ENCODE results near the gene OR10K2. TPM values are rescaled to one million over a fixed set of nuclear protein-coding genes. Genes with fewer than 3 reads are reported as not detected.

The OR10K2 gene
- total and polyA plus RNA-seq, 2 donors (not counting 3 experiments of a cell fraction or from before 2014, with no cell fraction given), result not detected

DNA sequence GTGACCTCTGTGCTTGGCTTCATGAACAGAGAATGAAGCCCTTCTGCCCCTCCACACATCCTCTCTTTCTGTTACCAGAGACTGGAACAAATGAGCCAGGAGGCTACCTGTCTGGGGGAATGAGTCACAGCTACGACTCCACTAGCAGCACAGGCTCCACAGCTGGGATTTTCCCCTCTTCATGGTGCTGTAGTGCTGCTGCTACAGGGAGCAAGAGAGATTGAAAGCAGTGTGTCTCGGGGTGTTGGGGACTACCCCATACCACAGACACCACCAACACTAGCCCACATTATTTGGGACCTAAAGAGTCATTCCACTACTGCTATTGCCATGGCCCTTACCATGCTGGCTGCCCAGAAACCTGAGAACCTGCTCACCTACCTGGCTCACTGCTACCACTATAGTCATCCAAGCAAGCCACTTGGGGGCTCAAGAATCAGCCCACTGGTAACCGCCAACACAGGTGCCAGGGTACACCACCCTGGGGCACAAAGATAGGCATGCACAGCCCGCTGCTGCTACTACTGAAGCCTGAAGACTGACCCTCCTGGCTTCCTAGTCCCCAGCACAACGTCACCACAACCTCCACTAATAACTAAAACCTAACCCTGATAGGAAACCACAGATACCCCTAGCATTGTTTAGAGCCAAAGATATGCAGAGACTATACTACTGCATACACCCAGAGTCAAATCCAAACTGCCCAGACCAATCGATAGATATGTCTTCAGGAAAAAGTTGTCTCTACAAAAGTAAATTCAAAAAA is 54.7 kb downstream of the OR10K2 start:
- Histone ChIP-seq H3K9ac (replicated peaks; ENCODE audit: extremely low read depth, insufficient read depth, low read length) (no peak overlapping the region), H3K36me3 (ENCODE audit: control insufficient read depth in 2 of 2, extremely low read depth in 1 of 2, insufficient read depth in 2 of 2, low read length in 2 of 2) (no peaks in the 10 kb centered on the region), H3K9me1 (replicated peaks; ENCODE audit: control insufficient read depth, extremely low read depth, insufficient read depth, low read length) (no peaks in the 10 kb centered on the region), H3K79me2 (ENCODE audit: control insufficient read depth, insufficient read depth, low read length) (no peaks in the 10 kb centered on the region), H3K27me3 (ENCODE audit: control insufficient read depth in 2 of 2, insufficient read depth in 2 of 2, low read length in 2 of 2) (no peaks in the 10 kb centered on the region), H2AFZ (ENCODE audit: low read depth, low read length) (no peak overlapping the region), H3K4me3 (replicated peaks in 1 of 3; ENCODE audit: insufficient read depth in 1 of 3, low read depth in 1 of 3, low read length in 3 of 3) (no peak overlapping the region), H3K4me1 (ENCODE audit: control insufficient read depth, extremely low read depth, insufficient read depth, low read length) (no peaks in the 10 kb centered on the region), H3K4me2 (ENCODE audit: insufficient read depth, low read length) (no peak overlapping the region), H3K27ac (ENCODE audit: insufficient read depth, low read depth, low read length) (no peak overlapping the region), H4K20me1 (replicated peaks; ENCODE audit: control insufficient read depth, extremely low read depth, insufficient read depth, low read length) (no peaks in the 10 kb centered on the region), H3K9me3 (replicated peaks; ENCODE audit: control insufficient read depth, insufficient read depth, low read length) (no peaks in the 10 kb centered on the region)
- ChIA-PET POLR2A (no interaction called here), CTCF (no interaction called here)
- FAIRE-seq (no peak), DNase-seq (ENCODE audit: low read depth, low spot score) (no peak)
- dilution Hi-C loops (cut with MboI; ENCODE audit: extremely low pct_ligation_motif_present, low sequenced_read_pairs), result no loop called here
- no TSS peak for BruUV-seq (replicated peaks)
- TF ChIP-seq MYC (IDR thresholded peaks at IDR 0.05; ENCODE audit: low read depth, low read length), result no peak
- no peak for TF ChIP-seq POLR2A (IDR thresholded peaks at IDR 0.05; ENCODE audit: low read depth, low read length)
- no peak for TF ChIP-seq EZH2 (IDR thresholded peaks at IDR 0.05; ENCODE audit: borderline replicate concordance, low read depth, low read length, severe bottlenecking)
- no peak for TF ChIP-seq POLR2AphosphoS5 (IDR thresholded peaks at IDR 0.05; ENCODE audit: insufficient read depth, low read depth, low read length)
- TF ChIP-seq, protein P1, sequence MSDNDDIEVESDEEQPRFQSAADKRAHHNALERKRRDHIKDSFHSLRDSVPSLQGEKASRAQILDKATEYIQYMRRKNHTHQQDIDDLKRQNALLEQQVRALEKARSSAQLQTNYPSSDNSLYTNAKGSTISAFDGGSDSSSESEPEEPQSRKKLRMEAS (IDR thresholded peaks at IDR 0.05; ENCODE audit: insufficient read depth, insufficient read length), result no peak
- TF ChIP-seq GATA2 (IDR thresholded peaks at IDR 0.05; ENCODE audit: insufficient read depth, insufficient read length, low read depth, low read length), result no peak
- TF ChIP-seq, protein P2, sequence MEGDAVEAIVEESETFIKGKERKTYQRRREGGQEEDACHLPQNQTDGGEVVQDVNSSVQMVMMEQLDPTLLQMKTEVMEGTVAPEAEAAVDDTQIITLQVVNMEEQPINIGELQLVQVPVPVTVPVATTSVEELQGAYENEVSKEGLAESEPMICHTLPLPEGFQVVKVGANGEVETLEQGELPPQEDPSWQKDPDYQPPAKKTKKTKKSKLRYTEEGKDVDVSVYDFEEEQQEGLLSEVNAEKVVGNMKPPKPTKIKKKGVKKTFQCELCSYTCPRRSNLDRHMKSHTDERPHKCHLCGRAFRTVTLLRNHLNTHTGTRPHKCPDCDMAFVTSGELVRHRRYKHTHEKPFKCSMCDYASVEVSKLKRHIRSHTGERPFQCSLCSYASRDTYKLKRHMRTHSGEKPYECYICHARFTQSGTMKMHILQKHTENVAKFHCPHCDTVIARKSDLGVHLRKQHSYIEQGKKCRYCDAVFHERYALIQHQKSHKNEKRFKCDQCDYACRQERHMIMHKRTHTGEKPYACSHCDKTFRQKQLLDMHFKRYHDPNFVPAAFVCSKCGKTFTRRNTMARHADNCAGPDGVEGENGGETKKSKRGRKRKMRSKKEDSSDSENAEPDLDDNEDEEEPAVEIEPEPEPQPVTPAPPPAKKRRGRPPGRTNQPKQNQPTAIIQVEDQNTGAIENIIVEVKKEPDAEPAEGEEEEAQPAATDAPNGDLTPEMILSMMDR (IDR thresholded peaks at IDR 0.05; ENCODE audit: extremely low read depth in 1 of 2, insufficient read depth in 1 of 2, low read depth in 1 of 2, low read length in 2 of 2), result no peak
- TF ChIP-seq FOS (IDR thresholded peaks at IDR 0.05; ENCODE audit: borderline replicate concordance, insufficient read depth, low read length), result no peak
- intact Hi-C loops (cut with micrococcal nuclease), result no loop called here

Other genes starting within 250 kb of the OR10K2 start
- gene CD1D, start 245.3 kb downstream of the OR10K2 start, total RNA-seq, result not detected in 2 replicates
- gene CD1D, start 245.3 kb downstream of the OR10K2 start, polyA plus RNA-seq, result not detected in 2 replicates
- gene CD1A, start 171.8 kb downstream of the OR10K2 start, total RNA-seq, result not detected in 2 replicates
- not detected in 2 replicates for gene CD1A, start 171.8 kb downstream of the OR10K2 start, polyA plus RNA-seq
- not detected in 2 replicates for gene CD1C, start 136.3 kb downstream of the OR10K2 start, total RNA-seq
- not detected in 2 replicates for gene CD1C, start 136.3 kb downstream of the OR10K2 start, polyA plus RNA-seq
- gene CD1B, start 94.7 kb downstream of the OR10K2 start, total RNA-seq, result not detected in 2 replicates
- not detected in 2 replicates for gene CD1B, start 94.7 kb downstream of the OR10K2 start, polyA plus RNA-seq
- gene CD1E, start 72.3 kb downstream of the OR10K2 start, total RNA-seq, result not detected in 2 replicates
- not detected in 2 replicates for gene CD1E, start 72.3 kb downstream of the OR10K2 start, polyA plus RNA-seq
- not detected in 2 replicates for gene OR10T2, start 26.8 kb downstream of the OR10K2 start, total RNA-seq
- not detected in 2 replicates for gene OR10T2, start 26.8 kb downstream of the OR10K2 start, polyA plus RNA-seq
- gene OR10K1, start 35.6 kb upstream of the OR10K2 start, total RNA-seq, result not detected in 2 replicates
- gene OR10K1, start 35.6 kb upstream of the OR10K2 start, polyA plus RNA-seq, result not detected in 2 replicates
- not detected in 2 replicates for gene OR10R2, start 46.0 kb upstream of the OR10K2 start, total RNA-seq
- gene OR10R2, start 46.0 kb upstream of the OR10K2 start, polyA plus RNA-seq, result not detected in 2 replicates
- gene OR6Y1, start 128.2 kb upstream of the OR10K2 start, total RNA-seq, result not detected in 2 replicates
- not detected in 2 replicates for gene OR6Y1, start 128.2 kb upstream of the OR10K2 start, polyA plus RNA-seq
- not detected in 2 replicates for gene OR6P1, start 144.3 kb upstream of the OR10K2 start, total RNA-seq
- gene OR6P1, start 144.3 kb upstream of the OR10K2 start, polyA plus RNA-seq, result not detected in 2 replicates
- gene OR10X1, start 153.7 kb upstream of the OR10K2 start, total RNA-seq, result not detected in 2 replicates
- gene OR10X1, start 153.7 kb upstream of the OR10K2 start, polyA plus RNA-seq, result not detected in 2 replicates
- gene OR10Z1, start 179.0 kb upstream of the OR10K2 start, total RNA-seq, result not detected in 2 replicates
- not detected in 2 replicates for gene OR10Z1, start 179.0 kb upstream of the OR10K2 start, polyA plus RNA-seq